SK-N-SH treated with all-trans-retinoic acid at 6 μM for 48 hours (cell line): Measurements from ENCODE around the gene LSM2.
"Not testable (repeated sequence)": the region's sequence is repeated elsewhere in the genome, so short reads cannot be mapped to it uniquely, and the experiment has no call there.

ENCODE experiments used
- ATAC-seq: fragments of 200-7000 bp; cut with Tn5 transposase; 3 replicates; pipeline ENCODE4 v1.9.1; 2020; ENCODE audit warnings: mild to moderate bottlenecking, moderate library complexity
- ARNTL ChIP-seq: fragments of 450-650 bp; formaldehyde crosslinking; IDR thresholded peaks from 2 replicates; pipeline ENCODE4 v1.5.0; 2020; ENCODE audit warnings: low read depth, mild to moderate bottlenecking, moderate library complexity, borderline replicate concordance
- BACH2 ChIP-seq: fragments of 250-450 bp; sonication (Bioruptor Pico); IDR thresholded peaks from 2 replicates; pipeline ENCODE4 v1.9.0; 2021; ENCODE audit warnings: mild to moderate bottlenecking, borderline replicate concordance
- CSDC2 ChIP-seq: fragments of 250-450 bp; sonication (Bioruptor Pico); IDR thresholded peaks from 2 replicates; pipeline ENCODE4 v1.5.0; 2020; ENCODE audit warnings: mild to moderate bottlenecking, moderate library complexity
- CSRNP3 ChIP-seq: fragments of 250-450 bp; sonication (Bioruptor Pico); IDR thresholded peaks from 2 replicates; pipeline ENCODE4 v1.5.1; 2021; ENCODE audit warnings: mild to moderate bottlenecking, moderate library complexity
- OSR1 ChIP-seq: fragments of 250-450 bp; sonication (Bioruptor Pico); IDR thresholded peaks from 2 replicates; pipeline ENCODE4 v1.8.0; 2022; ENCODE audit warnings: moderate library complexity, mild to moderate bottlenecking, inconsistent platforms
- PATZ1 ChIP-seq: fragments of 250-450 bp; sonication (Bioruptor Pico); IDR thresholded peaks from 2 replicates; pipeline ENCODE4 v1.8.0; 2020; ENCODE audit warnings: mild to moderate bottlenecking, moderate library complexity, borderline replicate concordance
- PPARA ChIP-seq: fragments of 250-450 bp; sonication (Bioruptor Pico); IDR thresholded peaks from 2 replicates; pipeline ENCODE4 v1.5.0; 2020; ENCODE audit warnings: mild to moderate bottlenecking, borderline replicate concordance
- SNAI2 ChIP-seq: fragments of 250-450 bp; sonication (Bioruptor Pico); IDR thresholded peaks from 2 replicates; pipeline ENCODE4 v1.5.0; 2020; ENCODE audit warnings: mild to moderate bottlenecking, moderate library complexity
- TCF4 ChIP-seq: fragments of 250-450 bp; sonication (Bioruptor Pico); IDR thresholded peaks from 2 replicates; pipeline ENCODE4 v1.8.0; 2021; ENCODE audit warnings: mild to moderate bottlenecking, moderate library complexity, borderline replicate concordance
- TOX ChIP-seq: fragments of 250-450 bp; sonication (Bioruptor Pico); IDR thresholded peaks from 2 replicates; pipeline ENCODE4 v1.8.0; 2021; ENCODE audit warnings: mild to moderate bottlenecking, moderate library complexity, borderline replicate concordance
- TSHZ2 ChIP-seq: fragments of 250-450 bp; sonication (Bioruptor Pico); IDR thresholded peaks from 2 replicates; pipeline ENCODE4 v1.5.0; 2020; ENCODE audit warnings: mild to moderate bottlenecking, moderate library complexity
- ZC3H10 ChIP-seq: fragments of 250-450 bp; sonication (Bioruptor Pico); IDR thresholded peaks from 2 replicates; pipeline ENCODE4 v1.5.1; 2021; ENCODE audit warnings: mild to moderate bottlenecking, moderate library complexity
- ZFP30 ChIP-seq: fragments of 450-650 bp; formaldehyde crosslinking; IDR thresholded peaks from 2 replicates; pipeline ENCODE4 v1.5.0; 2022; ENCODE audit warnings: mild to moderate bottlenecking, moderate library complexity
- ZNF565 ChIP-seq: fragments of 450-650 bp; formaldehyde crosslinking; conservative IDR thresholded peaks from 2 replicates; pipeline ENCODE4 v1.5.0; 2020; ENCODE audit warnings: low read depth, mild to moderate bottlenecking, moderate library complexity
- ZNF70 ChIP-seq: fragments of 450-650 bp; formaldehyde crosslinking; IDR thresholded peaks from 2 replicates; pipeline ENCODE4 v1.5.0; 2020; ENCODE audit warnings: mild to moderate bottlenecking, moderate library complexity
- ZNF8 ChIP-seq: fragments of 450-650 bp; formaldehyde crosslinking; IDR thresholded peaks from 2 replicates; pipeline ENCODE4 v1.5.0; 2020; ENCODE audit warnings: mild to moderate bottlenecking, moderate library complexity
- TF ChIP-seq, protein P1 (sequence below): fragments of 250-450 bp; sonication (Bioruptor Pico); IDR thresholded peaks from 2 replicates; pipeline ENCODE4 v1.5.1; 2020; ENCODE audit warnings: low read depth, mild to moderate bottlenecking, moderate library complexity
- TF ChIP-seq, protein P2 (sequence below): fragments of 250-450 bp; sonication (Bioruptor Pico); IDR thresholded peaks from 2 replicates; pipeline ENCODE4 v1.8.0; 2021; ENCODE audit warnings: low read depth, mild to moderate bottlenecking, moderate library complexity, borderline replicate concordance

LSM2 gene

GRCh38 chr6:31842053-31842452, 35.3 kb upstream of the LSM2 start (continued):
- TF ChIP-seq TSHZ2 (no peak), OSR1 (CRISPR knock-in tag) (no peak), BACH2 (no peak), CSRNP3 (no peak), SNAI2 (CRISPR knock-in tag) (no peak), ZNF8 (CRISPR knock-in tag) (no peak), TCF4 (no peak)
- TF ChIP-seq, protein P1, sequence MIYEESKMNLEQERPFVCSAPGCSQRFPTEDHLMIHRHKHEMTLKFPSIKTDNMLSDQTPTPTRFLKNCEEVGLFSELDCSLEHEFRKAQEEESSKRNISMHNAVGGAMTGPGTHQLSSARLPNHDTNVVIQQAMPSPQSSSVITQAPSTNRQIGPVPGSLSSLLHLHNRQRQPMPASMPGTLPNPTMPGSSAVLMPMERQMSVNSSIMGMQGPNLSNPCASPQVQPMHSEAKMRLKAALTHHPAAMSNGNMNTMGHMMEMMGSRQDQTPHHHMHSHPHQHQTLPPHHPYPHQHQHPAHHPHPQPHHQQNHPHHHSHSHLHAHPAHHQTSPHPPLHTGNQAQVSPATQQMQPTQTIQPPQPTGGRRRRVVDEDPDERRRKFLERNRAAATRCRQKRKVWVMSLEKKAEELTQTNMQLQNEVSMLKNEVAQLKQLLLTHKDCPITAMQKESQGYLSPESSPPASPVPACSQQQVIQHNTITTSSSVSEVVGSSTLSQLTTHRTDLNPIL (CRISPR knock-in tag) = no peak
- TF ChIP-seq, protein P2, sequence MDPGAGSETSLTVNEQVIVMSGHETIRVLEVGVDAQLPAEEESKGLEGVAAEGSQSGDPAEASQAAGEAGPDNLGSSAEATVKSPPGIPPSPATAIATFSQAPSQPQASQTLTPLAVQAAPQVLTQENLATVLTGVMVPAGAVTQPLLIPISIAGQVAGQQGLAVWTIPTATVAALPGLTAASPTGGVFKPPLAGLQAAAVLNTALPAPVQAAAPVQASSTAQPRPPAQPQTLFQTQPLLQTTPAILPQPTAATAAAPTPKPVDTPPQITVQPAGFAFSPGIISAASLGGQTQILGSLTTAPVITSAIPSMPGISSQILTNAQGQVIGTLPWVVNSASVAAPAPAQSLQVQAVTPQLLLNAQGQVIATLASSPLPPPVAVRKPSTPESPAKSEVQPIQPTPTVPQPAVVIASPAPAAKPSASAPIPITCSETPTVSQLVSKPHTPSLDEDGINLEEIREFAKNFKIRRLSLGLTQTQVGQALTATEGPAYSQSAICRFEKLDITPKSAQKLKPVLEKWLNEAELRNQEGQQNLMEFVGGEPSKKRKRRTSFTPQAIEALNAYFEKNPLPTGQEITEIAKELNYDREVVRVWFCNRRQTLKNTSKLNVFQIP (CRISPR knock-in tag) = no peak
- TF ChIP-seq, all 23 proteins: peak for 0

GRCh38 chr6:31839779-31840126, 33.0 kb upstream of the LSM2 start:
- ATAC-seq = not testable (repeated sequence)

DNA sequence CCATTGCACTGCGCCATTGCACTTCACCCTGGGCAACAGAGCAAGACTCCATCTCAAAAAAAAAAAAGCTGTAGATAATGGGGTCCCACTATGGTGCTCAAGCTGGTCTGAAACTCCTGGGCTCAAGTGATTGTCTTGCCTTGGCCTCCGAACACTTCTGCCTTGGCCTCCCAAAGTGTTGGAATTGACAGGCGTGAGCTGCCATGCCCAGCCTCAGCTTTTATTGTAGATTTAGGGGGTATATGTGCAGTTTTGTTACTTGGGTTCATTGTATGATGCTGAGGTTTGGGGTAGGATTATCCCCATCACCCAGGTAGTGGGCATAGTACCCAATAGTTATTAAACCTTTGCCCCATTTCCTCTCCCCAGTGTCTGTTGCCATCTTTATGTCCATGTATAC, 32.2 kb upstream of the LSM2 start:
- TF ChIP-seq TOX (CRISPR knock-in tag) = no peak
- TF ChIP-seq CSDC2 (CRISPR knock-in tag) = no peak
- no peak for TF ChIP-seq PPARA (CRISPR knock-in tag)
- TF ChIP-seq, protein P1 (CRISPR knock-in tag) = no peak
- no peak for TF ChIP-seq CSRNP3
- TF ChIP-seq ZNF70 (CRISPR knock-in tag) = no peak
- TF ChIP-seq ZNF8 (CRISPR knock-in tag) = no peak
- TF ChIP-seq ZFP30 (CRISPR knock-in tag) = no peak
- TF ChIP-seq TCF4 = no peak
- TF ChIP-seq ARNTL (CRISPR knock-in tag) = no peak
- TF ChIP-seq ZC3H10 (CRISPR knock-in tag) = no peak
- TF ChIP-seq, protein P2 (CRISPR knock-in tag) = no peak
- TF ChIP-seq PATZ1 (CRISPR knock-in tag) = no peak
- TF ChIP-seq SNAI2 (CRISPR knock-in tag) = no peak
- no peak for TF ChIP-seq ZNF565 (CRISPR knock-in tag)
- no peak for ATAC-seq

- ATAC-seq = not testable (repeated sequence)
Measured at GRCh38 chr6:31838114-31838553, 31.4 kb upstream of the LSM2 start.
